Neural cell (in vitro differentiated cells): ENCODE measurements around the gene ZNF335.

Experiments used
- EP300 ChIP-seq: fragments of 450-650 bp; conservative IDR thresholded peaks from 2 replicates; pipeline ENCODE4 v1.6.1; 2014; ENCODE audit warnings: antibody characterized with exemption, mild to moderate bottlenecking, moderate library complexity; ENCODE audit not compliant: poor library complexity, severe bottlenecking
- EZH2 ChIP-seq: fragments of 200-600, 300-800 bp; shearing (Covaris generic), sonication (generic); IDR thresholded peaks from 2 replicates; pipeline ENCODE4 v1.6.1; 2014; ENCODE audit warnings: antibody characterized with exemption, low read length, borderline replicate concordance, mild to moderate bottlenecking; ENCODE audit not compliant: insufficient read depth, poor library complexity, severe bottlenecking
- MXI1 ChIP-seq: fragments of 450-650 bp; conservative IDR thresholded peaks from 2 replicates; pipeline ENCODE4 v1.6.1; 2014; ENCODE audit warnings: antibody characterized with exemption, mild to moderate bottlenecking; ENCODE audit not compliant: poor library complexity, severe bottlenecking
- POLR2AphosphoS5 ChIP-seq: IDR thresholded peaks from 2 replicates; pipeline ENCODE4 v1.6.1; 2012
- RAD21 ChIP-seq: fragments of 450-650 bp; conservative IDR thresholded peaks from 2 replicates; pipeline ENCODE4 v1.6.1; 2014; ENCODE audit warnings: antibody characterized with exemption, mild to moderate bottlenecking, moderate library complexity
- TAF1 ChIP-seq: IDR thresholded peaks from 2 replicates; pipeline ENCODE4 v1.6.1; 2012; ENCODE audit warnings: low read depth
- TF ChIP-seq, protein P1 (sequence below): fragments of 450-650 bp; IDR thresholded peaks from 2 replicates; pipeline ENCODE4 v1.5.1; 2014; ENCODE audit warnings: antibody characterized with exemption, mild to moderate bottlenecking, moderate library complexity; ENCODE audit not compliant: poor library complexity, severe bottlenecking

DNA sequence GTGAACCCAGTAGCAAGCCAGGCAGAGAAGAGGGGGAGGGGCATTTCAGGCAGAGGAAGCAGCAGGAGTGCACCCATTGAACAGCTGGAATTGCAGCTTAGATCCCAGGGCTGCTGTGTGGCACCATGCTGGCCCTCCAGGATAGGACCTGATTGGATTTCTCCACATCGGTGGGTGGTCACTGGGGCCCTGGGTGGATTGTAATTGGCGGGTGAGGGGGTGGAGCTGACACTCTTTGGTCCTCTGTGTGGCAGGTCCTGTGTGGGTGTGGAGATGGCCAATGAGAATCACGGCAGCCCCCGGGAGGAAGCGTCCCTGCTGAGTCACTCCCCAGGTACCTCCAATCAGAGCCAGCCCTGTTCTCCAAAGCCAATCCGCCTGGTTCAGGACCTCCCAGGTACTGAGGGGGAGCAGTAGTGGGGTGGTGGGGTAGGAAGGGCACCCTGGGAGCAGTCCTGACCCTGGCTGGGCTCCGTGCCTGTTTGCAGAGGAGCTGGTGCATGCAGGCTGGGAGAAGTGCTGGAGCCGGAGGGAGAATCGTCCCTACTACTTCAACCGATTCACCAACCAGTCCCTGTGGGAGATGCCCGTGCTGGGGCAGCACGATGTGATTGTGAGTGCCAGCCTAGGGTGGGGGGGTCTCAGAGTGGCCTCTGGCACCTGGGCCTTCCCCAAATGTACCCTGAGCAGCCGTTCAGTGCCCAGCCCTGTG, 33.1 kb downstream of the ZNF335 start:
- no peak for TF ChIP-seq TAF1
- TF ChIP-seq, protein P1, sequence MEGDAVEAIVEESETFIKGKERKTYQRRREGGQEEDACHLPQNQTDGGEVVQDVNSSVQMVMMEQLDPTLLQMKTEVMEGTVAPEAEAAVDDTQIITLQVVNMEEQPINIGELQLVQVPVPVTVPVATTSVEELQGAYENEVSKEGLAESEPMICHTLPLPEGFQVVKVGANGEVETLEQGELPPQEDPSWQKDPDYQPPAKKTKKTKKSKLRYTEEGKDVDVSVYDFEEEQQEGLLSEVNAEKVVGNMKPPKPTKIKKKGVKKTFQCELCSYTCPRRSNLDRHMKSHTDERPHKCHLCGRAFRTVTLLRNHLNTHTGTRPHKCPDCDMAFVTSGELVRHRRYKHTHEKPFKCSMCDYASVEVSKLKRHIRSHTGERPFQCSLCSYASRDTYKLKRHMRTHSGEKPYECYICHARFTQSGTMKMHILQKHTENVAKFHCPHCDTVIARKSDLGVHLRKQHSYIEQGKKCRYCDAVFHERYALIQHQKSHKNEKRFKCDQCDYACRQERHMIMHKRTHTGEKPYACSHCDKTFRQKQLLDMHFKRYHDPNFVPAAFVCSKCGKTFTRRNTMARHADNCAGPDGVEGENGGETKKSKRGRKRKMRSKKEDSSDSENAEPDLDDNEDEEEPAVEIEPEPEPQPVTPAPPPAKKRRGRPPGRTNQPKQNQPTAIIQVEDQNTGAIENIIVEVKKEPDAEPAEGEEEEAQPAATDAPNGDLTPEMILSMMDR = no peak
- no peak for TF ChIP-seq EZH2
- TF ChIP-seq EP300 = no peak
- no peak for TF ChIP-seq POLR2AphosphoS5
- TF ChIP-seq RAD21 = no peak
- no peak for TF ChIP-seq MXI1
